ENCODE results near the gene ATP10A. TPM values are rescaled to one million over a fixed set of nuclear protein-coding genes. Genes with fewer than 3 reads are reported as not detected.

ATP10A gene
- total and polyA plus RNA-seq, 2 of the 8 experiments (the other 6 are each of a cell fraction or from before 2014, with no cell fraction given): 2.0 to 2.8 TPM

DNA sequence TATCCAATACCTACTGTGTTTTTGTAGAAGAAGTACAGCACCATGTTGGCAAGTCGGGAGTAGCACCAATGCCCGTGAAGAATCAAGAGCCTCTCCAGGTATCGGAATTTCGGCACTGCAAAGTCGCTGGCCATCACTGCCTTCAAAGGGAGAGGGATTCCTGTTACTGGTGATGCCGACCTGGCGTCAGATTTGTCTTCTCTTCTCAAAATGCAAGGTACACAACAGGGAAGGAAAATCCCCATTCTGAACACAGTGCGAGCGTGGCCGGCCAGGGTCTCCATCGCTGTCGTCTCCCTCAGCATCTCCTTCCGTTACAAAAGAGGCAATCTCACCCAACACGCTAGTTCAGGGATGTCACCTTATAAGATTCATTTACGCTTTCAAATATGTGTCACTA lies 175.4 kb downstream of the ATP10A start:
- Histone ChIP-seq H2BK120ac (replicated peaks; ENCODE audit: low read depth, low read length) (no peak overlapping the region), H3K4me1 (replicated peaks in 1 of 4; ENCODE audit: control insufficient read depth in 3 of 4, insufficient read depth in 4 of 4, low read length in 3 of 4) (peaks cover 0 to 8% (median 0%) of the 10 kb centered on the region in 4 experiments; a peak in 3 of 7 replicates), H4K20me1 (replicated peaks in 1 of 2; ENCODE audit: control insufficient read depth in 1 of 2, insufficient read depth in 2 of 2, low read length in 2 of 2) (no peaks in the 10 kb centered on the region), H3K27ac (ENCODE audit: low read depth, low read length) (no peak overlapping the region), H2BK15ac (ENCODE audit: low read length) (no peak overlapping the region), H2BK5ac (ENCODE audit: low read depth, low read length) (no peak overlapping the region), H3K4ac (replicated peaks; ENCODE audit: insufficient read length, low read depth, low read length) (no peak overlapping the region), H2AFZ (ENCODE audit: low read length) (no peak overlapping the region), H4K5ac (ENCODE audit: insufficient read length, low read depth, low read length) (no peak overlapping the region), H3K79me1 (ENCODE audit: low read depth, low read length) (no peaks in the 10 kb centered on the region), H3K23ac (ENCODE audit: insufficient read length) (no peak overlapping the region), H3K23me2 (ENCODE audit: low read depth, low read length) (no peaks in the 10 kb centered on the region), H3K36me3 (ENCODE audit: control insufficient read depth in 2 of 4, insufficient read depth in 4 of 4, low read length in 3 of 4) (no peaks in the 10 kb centered on the region), H3K18ac (ENCODE audit: extremely low read depth, low read length) (no peak overlapping the region), H2BK20ac (ENCODE audit: low read length) (no peak overlapping the region), H3K4me3 (ENCODE audit: extremely low read depth in 1 of 4, insufficient read depth in 2 of 4, low read depth in 3 of 4, low read length in 4 of 4) (no peak overlapping the region), H2BK12ac (ENCODE audit: low read depth, low read length) (no peak overlapping the region), H4K8ac (ENCODE audit: extremely low read depth, insufficient read depth, low read length) (no peak overlapping the region), H3K27me3 (replicated peaks in 1 of 4; ENCODE audit: control insufficient read depth in 3 of 4, extremely low read depth in 1 of 4, insufficient read depth in 3 of 4, low read length in 3 of 4) (no peaks in the 10 kb centered on the region), H3K9ac (replicated peaks in 1 of 4; ENCODE audit: extremely low read depth in 1 of 4, low read depth in 3 of 4, low read length in 3 of 4) (no peak overlapping the region), H3K79me2 (ENCODE audit: control insufficient read depth in 1 of 2, insufficient read depth in 2 of 2, low read length in 2 of 2) (no peaks in the 10 kb centered on the region), H3K14ac (ENCODE audit: insufficient read length) (no peak overlapping the region), H3K9me3 (ENCODE audit: insufficient read depth in 2 of 2, low read depth in 1 of 2, low read length in 1 of 2) (no peaks in the 10 kb centered on the region), H3K4me2 (ENCODE audit: insufficient read depth in 1 of 2, low read depth in 2 of 2, low read length in 2 of 2) (no peak overlapping the region), H4K91ac (replicated peaks; ENCODE audit: insufficient read length, low read length) (no peak overlapping the region), H2AK5ac (ENCODE audit: low read depth, low read length) (no peak overlapping the region), H3K56ac (replicated peaks; ENCODE audit: insufficient read length, low read depth, low read length) (no peak overlapping the region)
- DNase-seq (ENCODE audit: low read depth in 1 of 2, low spot score in 2 of 2) (no peak), FAIRE-seq (no peak)
- ChIA-PET POLR2A (ENCODE audit: partially characterized antibody) (no interaction called here), CTCF (ENCODE audit: partially characterized antibody) (interaction anchor here (1.7 to 6.4 kb wide), 3 partner anchors 10 to 179 kb away, joined by 5 to 119 read pairs (median 6); no protein-coding TSS in a partner anchor)
- TF ChIP-seq, protein P1, sequence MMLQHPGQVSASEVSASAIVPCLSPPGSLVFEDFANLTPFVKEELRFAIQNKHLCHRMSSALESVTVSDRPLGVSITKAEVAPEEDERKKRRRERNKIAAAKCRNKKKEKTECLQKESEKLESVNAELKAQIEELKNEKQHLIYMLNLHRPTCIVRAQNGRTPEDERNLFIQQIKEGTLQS (IDR thresholded peaks at IDR 0.05; ENCODE audit: insufficient read depth, low read depth, low read length): no peak
- TF ChIP-seq EZH2 (IDR thresholded peaks at IDR 0.05; ENCODE audit: low read depth, low read length, severe bottlenecking) (no peak), ASH2L (IDR thresholded peaks at IDR 0.05; ENCODE audit: low read length) (no peak), POLR2AphosphoS5 (IDR thresholded peaks at IDR 0.05; ENCODE audit: low read depth, low read length) (no peak), CHD1 (IDR thresholded peaks at IDR 0.05; ENCODE audit: low read depth, low read length) (no peak), MAFK (IDR thresholded peaks at IDR 0.05; ENCODE audit: low read depth, low read length) (no peak), CEBPB (IDR thresholded peaks at IDR 0.05; ENCODE audit: low read depth, low read length) (no peak), SIN3A (conservative IDR thresholded peaks at IDR 0.05 in 1 of 2, IDR thresholded peaks at IDR 0.05 in 1 of 2; ENCODE audit: low read depth in 1 of 2, low read length in 2 of 2) (no peak)
- TF ChIP-seq, protein P2, sequence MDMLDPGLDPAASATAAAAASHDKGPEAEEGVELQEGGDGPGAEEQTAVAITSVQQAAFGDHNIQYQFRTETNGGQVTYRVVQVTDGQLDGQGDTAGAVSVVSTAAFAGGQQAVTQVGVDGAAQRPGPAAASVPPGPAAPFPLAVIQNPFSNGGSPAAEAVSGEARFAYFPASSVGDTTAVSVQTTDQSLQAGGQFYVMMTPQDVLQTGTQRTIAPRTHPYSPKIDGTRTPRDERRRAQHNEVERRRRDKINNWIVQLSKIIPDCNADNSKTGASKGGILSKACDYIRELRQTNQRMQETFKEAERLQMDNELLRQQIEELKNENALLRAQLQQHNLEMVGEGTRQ (IDR thresholded peaks at IDR 0.05; ENCODE audit: low read length): no peak
- TF ChIP-seq, protein P3, sequence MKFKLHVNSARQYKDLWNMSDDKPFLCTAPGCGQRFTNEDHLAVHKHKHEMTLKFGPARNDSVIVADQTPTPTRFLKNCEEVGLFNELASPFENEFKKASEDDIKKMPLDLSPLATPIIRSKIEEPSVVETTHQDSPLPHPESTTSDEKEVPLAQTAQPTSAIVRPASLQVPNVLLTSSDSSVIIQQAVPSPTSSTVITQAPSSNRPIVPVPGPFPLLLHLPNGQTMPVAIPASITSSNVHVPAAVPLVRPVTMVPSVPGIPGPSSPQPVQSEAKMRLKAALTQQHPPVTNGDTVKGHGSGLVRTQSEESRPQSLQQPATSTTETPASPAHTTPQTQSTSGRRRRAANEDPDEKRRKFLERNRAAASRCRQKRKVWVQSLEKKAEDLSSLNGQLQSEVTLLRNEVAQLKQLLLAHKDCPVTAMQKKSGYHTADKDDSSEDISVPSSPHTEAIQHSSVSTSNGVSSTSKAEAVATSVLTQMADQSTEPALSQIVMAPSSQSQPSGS (IDR thresholded peaks at IDR 0.05; ENCODE audit: low read length): no peak
- WGBS, 2 experiments (ENCODE audit: extremely low coverage in 1 of 2, insufficient coverage in 1 of 2, insufficient read length in 1 of 2, insufficient replicate concordance in 2 of 2, low coverage in 1 of 2, low lambda C conversion rate in 2 of 2, missing lambda C conversion rate in 1 of 2): 87% methylated on average over 15 of the region's 15 CpGs; no CpG with 5 or more reads in 1 of the 2 experiments

All from H1 (cell line).